IPS-18c (cell line): ENCODE data around the gene OLA1.

Experiments used
- H3K4me3 ChIP-seq: 2 replicates; pipeline ENCODE4 v1.7.0; 2013; ENCODE audit warnings: low read depth, mild to moderate bottlenecking, low read length, moderate library complexity; ENCODE audit not compliant: insufficient read depth
- H3K9me3 ChIP-seq: one replicate; pipeline ENCODE4 v1.6.1; 2013; ENCODE audit warnings: mild to moderate bottlenecking, low read length, moderate library complexity; ENCODE audit not compliant: control insufficient read depth, insufficient read depth

Gene OLA1

GRCh38 chr2:174066871-174067270 is 181.5 kb downstream of the OLA1 start:
- H3K4me3 ChIP-seq: no peak overlapping the region

GRCh38 chr2:174063492-174064092 is 184.7 kb downstream of the OLA1 start:
- Histone ChIP-seq H3K4me3 (no peak overlapping the region), H3K9me3 (no peaks in the 10 kb centered on the region)

More at GRCh38 chr2:174066871-174067270, 181.5 kb downstream of the OLA1 start:
- no peaks in the 10 kb centered on the region for H3K9me3 ChIP-seq

- Histone ChIP-seq H3K9me3 (no peaks in the 10 kb centered on the region), H3K4me3 (no peak overlapping the region)
Measured at GRCh38 chr2:174062934-174063333, 185.4 kb downstream of the OLA1 start.

GRCh38 chr2:174059884-174060244 is 188.5 kb downstream of the OLA1 start:
- no peak overlapping the region for H3K4me3 ChIP-seq
- H3K9me3 ChIP-seq: no peaks in the 10 kb centered on the region

GRCh38 chr2:174059178-174059883 is 189.0 kb downstream of the OLA1 start:
- H3K4me3 ChIP-seq: no peak overlapping the region

GRCh38 chr2:174058456-174058855 is 189.9 kb downstream of the OLA1 start:
- Histone ChIP-seq H3K4me3 (no peak overlapping the region), H3K9me3 (no peaks in the 10 kb centered on the region)

More at GRCh38 chr2:174059178-174059883, 189.0 kb downstream of the OLA1 start:
- no peaks in the 10 kb centered on the region for H3K9me3 ChIP-seq

GRCh38 chr2:174058026-174058425 is 190.3 kb downstream of the OLA1 start:
- H3K4me3 ChIP-seq: no peak overlapping the region
- no peaks in the 10 kb centered on the region for H3K9me3 ChIP-seq

GRCh38 chr2:174054926-174055325 is 193.4 kb downstream of the OLA1 start:
- H3K4me3 ChIP-seq: no peak overlapping the region
- H3K9me3 ChIP-seq: no peaks in the 10 kb centered on the region

GRCh38 chr2:174053355-174054151 is 194.8 kb downstream of the OLA1 start:
- Histone ChIP-seq H3K9me3 (no peaks in the 10 kb centered on the region), H3K4me3 (peak overlapping the region; percentile 16; the same call in 1 of the 2 replicates)

GRCh38 chr2:174052584-174052976 is 195.8 kb downstream of the OLA1 start:
- H3K4me3 ChIP-seq: no peak overlapping the region
- H3K9me3 ChIP-seq: no peaks in the 10 kb centered on the region

- no peak overlapping the region for H3K4me3 ChIP-seq
- H3K9me3 ChIP-seq: no peaks in the 10 kb centered on the region
Measured at GRCh38 chr2:174051741-174052583, 196.4 kb downstream of the OLA1 start.

GRCh38 chr2:174051068-174051467 is 197.3 kb downstream of the OLA1 start:
- H3K9me3 ChIP-seq: no peaks in the 10 kb centered on the region
- H3K4me3 ChIP-seq: no peak overlapping the region

GRCh38 chr2:174049895-174050294 is 198.4 kb downstream of the OLA1 start:
- no peaks in the 10 kb centered on the region for H3K9me3 ChIP-seq
- no peak overlapping the region for H3K4me3 ChIP-seq

GRCh38 chr2:174048243-174048642 is 200.1 kb downstream of the OLA1 start:
- Histone ChIP-seq H3K4me3 (no peak overlapping the region), H3K9me3 (no peaks in the 10 kb centered on the region)

- Histone ChIP-seq H3K9me3 (no peaks in the 10 kb centered on the region), H3K4me3 (no peak overlapping the region)
Measured at GRCh38 chr2:174047746-174048145, 200.6 kb downstream of the OLA1 start.

- Histone ChIP-seq H3K4me3 (no peak overlapping the region), H3K9me3 (no peaks in the 10 kb centered on the region)
Measured at GRCh38 chr2:174046172-174046571, 202.2 kb downstream of the OLA1 start.

- no peaks in the 10 kb centered on the region for H3K9me3 ChIP-seq
- no peak overlapping the region for H3K4me3 ChIP-seq
Measured at GRCh38 chr2:174044556-174044955, 203.8 kb downstream of the OLA1 start.
